HUES48 (cell line): ENCODE measurements around the gene DENND6B.

Experiments used
- H3K27ac ChIP-seq: one replicate; pipeline ENCODE4 v1.7.0; 2013; ENCODE audit warnings: low read depth, low read length, inconsistent platforms
- H3K27me3 ChIP-seq: 2 replicates; pipeline ENCODE4 v1.6.1; 2013; ENCODE audit warnings: mild to moderate bottlenecking, low read length; ENCODE audit not compliant: control insufficient read depth, insufficient read depth
- H3K36me3 ChIP-seq: 2 replicates; pipeline ENCODE4 v1.6.1; 2013; ENCODE audit warnings: low read length; ENCODE audit not compliant: control insufficient read depth, insufficient read depth
- H3K4me1 ChIP-seq: 2 replicates; pipeline ENCODE4 v1.6.1; 2013; ENCODE audit warnings: mild to moderate bottlenecking, low read length; ENCODE audit not compliant: control insufficient read depth, insufficient read depth
- H3K4me3 ChIP-seq: 2 replicates; pipeline ENCODE4 v1.5.1; 2013; ENCODE audit warnings: mild to moderate bottlenecking, low read depth, low read length
- H3K9ac ChIP-seq: 2 replicates; pipeline ENCODE4 v1.6.1; 2013; ENCODE audit warnings: mild to moderate bottlenecking, low read depth, low read length, moderate library complexity
- H3K9me3 ChIP-seq: 2 replicates; pipeline ENCODE4 v1.6.1; 2013; ENCODE audit warnings: low read length; ENCODE audit not compliant: control insufficient read depth, insufficient read depth

Gene DENND6B

DNA sequence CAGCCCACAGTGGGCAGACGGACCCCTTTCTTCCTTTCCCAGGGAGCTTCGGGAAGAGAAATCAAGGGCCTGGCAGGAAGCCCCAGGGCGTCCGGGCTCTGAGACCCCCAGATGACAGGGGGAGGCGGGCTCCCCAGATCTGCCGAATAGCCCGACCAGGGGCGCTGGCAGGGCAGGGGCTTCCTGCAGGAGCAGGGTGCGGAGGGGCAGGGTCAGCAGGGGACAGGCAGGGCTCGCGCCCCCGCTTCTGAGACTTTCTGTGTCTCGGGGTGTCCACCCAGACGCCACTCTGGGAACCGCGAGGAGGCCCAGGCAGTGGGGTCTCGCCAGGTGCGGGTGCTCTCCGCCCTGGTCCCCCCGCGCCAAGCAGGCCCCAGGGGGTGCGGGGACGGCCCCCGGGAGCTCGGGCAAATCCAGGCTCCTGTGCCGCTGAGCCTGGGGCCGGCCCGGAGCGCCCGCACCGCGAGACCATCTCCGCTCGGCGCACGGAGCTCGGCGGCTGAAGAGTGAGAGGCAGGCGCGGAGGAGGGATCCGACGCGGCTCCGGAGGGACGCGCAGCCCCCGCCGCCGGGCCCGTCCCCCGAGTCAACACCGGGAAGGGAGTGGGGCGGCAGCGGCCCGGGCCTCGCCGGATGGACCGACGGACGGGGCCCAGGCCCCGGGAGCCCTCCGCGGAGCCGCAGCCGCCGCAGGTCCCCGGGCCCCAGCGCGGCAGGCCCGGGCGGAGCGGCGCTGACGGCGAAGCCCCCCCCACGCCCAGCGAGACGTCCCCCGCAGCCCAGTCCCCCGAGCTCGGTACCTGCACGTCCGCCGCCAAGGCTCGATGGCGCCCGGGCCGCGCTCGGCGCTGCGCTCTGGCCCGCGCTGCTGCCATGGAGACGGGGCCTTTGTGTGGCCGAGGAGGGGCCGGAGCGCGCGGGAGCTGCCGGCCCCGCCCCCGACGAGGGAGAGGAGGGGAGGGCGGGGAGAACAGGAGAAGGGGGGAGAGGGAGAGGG is 19.8 kb downstream of the DENND6B start, which contains the start of gene PLXNB2:
Gene PLXNB2, minus strand, starts transcription at position 894 of the 997 bp plus-strand sequence. CDS start 17,062 bp downstream, outside the sequence.
- Histone ChIP-seq H3K4me1 (peaks cover 15% of the 10 kb centered on the region), H3K9ac (0 out of 2 replicates have a peak within 1 kb of the TSS, but pooled peaks have one; percentile 24)

DNA sequence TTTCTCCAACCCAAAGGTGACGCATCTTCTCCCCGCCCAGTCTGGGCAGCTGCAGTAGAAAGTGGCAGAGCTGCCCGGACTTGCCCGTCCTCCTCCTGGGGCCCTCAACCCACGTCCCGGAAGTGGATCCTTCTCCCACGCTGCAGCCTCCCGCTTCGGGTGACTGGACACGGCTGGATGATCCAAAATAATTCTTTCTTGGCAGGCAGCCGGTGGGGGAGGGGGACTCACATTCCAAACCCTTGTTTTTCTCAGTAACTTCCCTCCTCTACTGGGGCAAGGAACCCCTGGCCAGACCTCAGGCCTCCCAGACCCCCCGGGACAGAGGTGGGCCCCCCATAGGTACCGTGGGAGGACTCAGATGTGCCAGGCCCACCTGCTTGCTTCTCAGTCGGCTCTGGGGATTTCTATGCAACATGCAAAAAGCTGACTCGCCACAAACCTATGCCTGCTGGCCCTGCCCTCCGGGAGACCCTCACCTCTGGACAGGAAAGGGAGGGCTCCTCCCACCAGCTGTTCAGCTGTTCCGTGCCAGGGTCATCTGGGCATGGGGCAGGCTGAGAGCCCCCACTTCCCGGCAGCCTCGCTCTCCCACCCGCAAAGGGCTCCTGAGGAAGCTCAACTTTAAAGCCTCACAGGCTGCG is 20.8 kb downstream of the DENND6B start:
- H3K4me1 ChIP-seq: peaks cover 15% of the 10 kb centered on the region
- no peaks in the 10 kb centered on the region for H3K9me3 ChIP-seq
- no peaks in the 10 kb centered on the region for H3K36me3 ChIP-seq
- H3K9ac ChIP-seq: 0 out of 2 replicates have a peak overlapping the region, but pooled peaks have one; percentile 5
- H3K27me3 ChIP-seq: peaks cover 4% of the 10 kb centered on the region; the same call in 1 of the 2 replicates
- H3K27ac ChIP-seq: peak overlapping the region; percentile 35
- H3K4me3 ChIP-seq: peak overlapping the region; percentile 77

More for the DNA sequence above, 19.8 kb downstream of the DENND6B start, which contains the start of gene PLXNB2:
- Histone ChIP-seq H3K27me3 (peaks cover 4% of the 10 kb centered on the region; the same call in 1 of the 2 replicates), H3K4me3 (peak within 1 kb of the TSS; percentile 77), H3K27ac (no peak within 1 kb of the TSS), H3K9me3 (no peaks in the 10 kb centered on the region), H3K36me3 (no peaks in the 10 kb centered on the region)

DNA sequence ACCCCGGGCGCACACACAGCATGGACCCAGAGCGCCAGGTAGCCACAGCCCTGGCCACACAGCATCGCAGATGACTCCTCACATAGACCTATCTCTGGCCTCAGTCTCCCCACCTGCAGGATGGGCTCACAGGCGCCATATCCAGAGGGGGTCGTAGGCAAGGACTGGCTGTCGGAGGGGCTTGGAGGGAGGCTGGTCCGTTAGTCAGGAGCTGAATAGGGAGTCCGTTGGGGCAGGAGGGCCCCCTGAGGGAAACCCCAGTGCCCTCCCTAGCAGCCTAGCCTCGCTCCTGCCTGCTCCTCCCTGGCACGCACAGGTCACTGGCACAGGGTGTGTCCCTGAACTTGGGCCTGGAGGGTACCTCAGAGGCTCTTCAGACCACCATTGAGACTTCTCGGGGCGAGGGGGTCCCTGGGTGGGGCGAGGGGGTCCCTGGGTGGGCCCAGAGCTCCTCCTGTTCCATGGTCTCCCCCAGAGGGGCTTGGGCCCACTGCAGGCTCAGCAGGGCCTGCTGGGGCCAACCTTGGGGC is 21.4 kb downstream of the DENND6B start:
- Histone ChIP-seq H3K36me3 (no peaks in the 10 kb centered on the region), H3K27ac (no peak overlapping the region), H3K27me3 (peaks cover 4% of the 10 kb centered on the region; the same call in 1 of the 2 replicates), H3K9me3 (no peaks in the 10 kb centered on the region), H3K4me1 (peaks cover 18% of the 10 kb centered on the region), H3K9ac (no peak overlapping the region), H3K4me3 (0 out of 2 replicates have a peak overlapping the region, but pooled peaks have one; percentile 77)

DNA sequence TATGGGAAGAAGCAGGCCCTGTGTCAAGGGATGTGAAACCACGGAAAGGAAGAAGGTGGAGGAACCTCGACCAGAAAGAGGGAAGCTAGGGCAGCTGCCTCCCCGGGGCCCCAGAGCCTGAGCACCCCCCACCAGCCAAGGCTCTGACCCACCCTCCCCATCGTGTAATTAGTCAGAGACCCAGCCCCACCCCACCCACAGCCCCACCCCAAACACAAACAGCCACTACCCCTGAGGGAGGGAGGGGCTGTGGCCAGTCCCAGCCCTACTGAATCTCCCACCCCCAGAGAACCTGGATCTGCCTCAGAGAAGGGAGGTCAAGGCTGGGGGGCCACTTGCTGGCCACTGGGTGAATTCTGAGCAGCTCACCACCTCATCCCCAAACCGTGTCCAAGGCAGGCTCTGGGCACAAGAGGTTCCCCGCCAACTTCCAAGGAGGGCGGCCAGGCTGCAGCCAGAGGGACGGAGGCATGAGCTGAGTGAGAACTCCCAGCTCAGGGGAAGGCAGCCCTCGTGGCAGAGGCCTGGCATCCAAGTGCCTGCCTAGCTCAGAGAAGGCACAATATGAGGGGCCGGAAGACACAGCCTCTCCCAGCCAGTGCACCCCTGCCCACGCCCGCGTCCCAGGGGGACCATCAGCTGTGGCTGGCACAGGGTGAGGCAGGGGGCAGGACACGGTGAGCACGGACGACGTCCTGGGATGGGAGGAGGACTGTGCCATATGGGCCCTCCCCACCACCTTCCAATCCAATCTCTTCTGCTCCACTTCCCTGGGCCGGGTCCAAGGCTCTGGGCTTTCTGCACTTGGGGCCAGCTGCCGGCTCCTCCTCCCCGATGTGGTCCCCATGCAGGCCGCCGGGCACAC is 22.1 kb downstream of the DENND6B start:
- Histone ChIP-seq H3K9ac (no peak overlapping the region), H3K4me1 (peaks cover 18% of the 10 kb centered on the region), H3K4me3 (no peak overlapping the region)

DNA sequence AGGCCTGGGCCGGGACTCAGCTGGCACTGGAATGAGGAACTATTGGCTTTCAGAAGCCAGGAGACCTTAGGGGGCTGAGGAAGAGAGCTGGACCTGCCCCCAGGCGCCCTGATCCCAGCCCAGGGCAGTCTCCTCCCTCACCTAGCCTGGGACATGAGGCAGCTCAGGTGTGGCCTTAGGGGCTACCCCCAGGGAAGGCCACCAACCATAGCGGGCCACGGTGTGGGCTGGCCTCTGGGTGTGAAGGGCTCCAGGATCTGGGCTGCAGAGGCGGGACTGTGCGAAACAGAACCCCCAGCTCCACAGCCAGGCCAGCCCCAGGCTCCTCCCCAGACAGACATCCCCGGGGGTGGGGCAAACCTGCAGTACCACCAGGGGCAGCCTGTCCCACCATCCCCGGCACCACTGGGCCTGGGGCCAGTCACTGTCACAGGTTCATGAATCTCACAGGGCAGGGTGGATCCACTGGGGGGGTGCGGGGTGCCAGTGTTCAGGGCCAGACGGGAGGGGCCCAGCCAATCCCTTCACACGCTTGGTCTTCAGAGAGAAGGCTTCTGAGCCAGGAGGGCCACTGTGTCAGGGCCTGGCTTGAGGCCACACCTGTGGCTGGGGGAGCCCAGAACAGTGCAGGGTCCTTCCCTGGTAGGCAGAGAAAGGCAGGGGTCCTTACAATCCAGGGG is 22.8 kb downstream of the DENND6B start:
- Histone ChIP-seq H3K36me3 (no peaks in the 10 kb centered on the region), H3K4me1 (peaks cover 18% of the 10 kb centered on the region), H3K27me3 (peaks cover 4% of the 10 kb centered on the region; the same call in 1 of the 2 replicates), H3K27ac (no peak overlapping the region), H3K9ac (no peak overlapping the region), H3K9me3 (no peaks in the 10 kb centered on the region), H3K4me3 (no peak overlapping the region)

More for the DNA sequence above, 22.1 kb downstream of the DENND6B start:
- H3K9me3 ChIP-seq: no peaks in the 10 kb centered on the region
- peaks cover 4% of the 10 kb centered on the region; the same call in 1 of the 2 replicates for H3K27me3 ChIP-seq
- no peaks in the 10 kb centered on the region for H3K36me3 ChIP-seq
- H3K27ac ChIP-seq: no peak overlapping the region

DNA sequence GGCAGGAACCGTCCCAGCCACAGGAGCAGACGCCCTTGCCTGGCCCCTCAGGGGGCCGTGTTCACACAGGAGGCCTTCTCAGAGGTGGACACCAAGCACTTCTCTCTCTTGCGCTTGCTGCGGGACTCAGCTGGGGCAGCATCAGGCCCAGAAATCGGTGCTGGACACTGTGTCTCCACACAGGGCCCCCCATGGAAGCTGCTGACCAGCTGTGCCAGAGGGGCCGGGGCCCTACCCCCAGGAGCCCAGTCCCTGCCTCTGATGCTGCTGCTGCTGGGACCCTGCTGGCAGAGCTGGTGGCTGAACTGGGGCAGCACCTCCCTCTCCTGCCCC is 23.3 kb downstream of the DENND6B start:
- no peaks in the 10 kb centered on the region for H3K9me3 ChIP-seq
- peaks cover 4% of the 10 kb centered on the region; the same call in 1 of the 2 replicates for H3K27me3 ChIP-seq
- H3K4me3 ChIP-seq: no peak overlapping the region
- peaks cover 21% of the 10 kb centered on the region for H3K4me1 ChIP-seq
- no peaks in the 10 kb centered on the region for H3K36me3 ChIP-seq
- H3K9ac ChIP-seq: no peak overlapping the region
- no peak overlapping the region for H3K27ac ChIP-seq

DNA sequence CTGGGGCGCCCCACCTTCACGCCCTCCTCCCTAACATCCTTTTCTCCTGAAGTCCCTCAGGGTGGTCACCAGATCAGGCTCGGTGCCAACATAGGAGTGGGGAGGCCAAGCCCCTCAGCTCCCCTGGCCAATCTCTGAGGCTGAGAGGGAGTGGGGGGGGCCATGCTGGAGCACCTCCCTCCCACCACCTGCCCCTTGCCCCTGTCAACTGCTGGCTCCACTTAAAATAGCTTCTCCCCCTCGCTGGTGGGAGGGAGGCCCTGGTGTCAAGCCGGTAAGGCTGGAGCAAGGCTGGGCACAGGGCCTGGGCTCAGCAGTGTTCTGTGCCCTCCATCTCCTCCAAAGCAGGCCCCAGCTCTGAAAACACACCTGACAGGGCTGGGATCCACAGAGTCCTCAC is 24.2 kb downstream of the DENND6B start:
- H3K4me3 ChIP-seq: no peak overlapping the region
- H3K27ac ChIP-seq: no peak overlapping the region
- H3K9me3 ChIP-seq: no peaks in the 10 kb centered on the region
- H3K27me3 ChIP-seq: peaks cover 4% of the 10 kb centered on the region; the same call in 1 of the 2 replicates
- peaks cover 21% of the 10 kb centered on the region for H3K4me1 ChIP-seq
- H3K9ac ChIP-seq: no peak overlapping the region
- no peaks in the 10 kb centered on the region for H3K36me3 ChIP-seq

DNA sequence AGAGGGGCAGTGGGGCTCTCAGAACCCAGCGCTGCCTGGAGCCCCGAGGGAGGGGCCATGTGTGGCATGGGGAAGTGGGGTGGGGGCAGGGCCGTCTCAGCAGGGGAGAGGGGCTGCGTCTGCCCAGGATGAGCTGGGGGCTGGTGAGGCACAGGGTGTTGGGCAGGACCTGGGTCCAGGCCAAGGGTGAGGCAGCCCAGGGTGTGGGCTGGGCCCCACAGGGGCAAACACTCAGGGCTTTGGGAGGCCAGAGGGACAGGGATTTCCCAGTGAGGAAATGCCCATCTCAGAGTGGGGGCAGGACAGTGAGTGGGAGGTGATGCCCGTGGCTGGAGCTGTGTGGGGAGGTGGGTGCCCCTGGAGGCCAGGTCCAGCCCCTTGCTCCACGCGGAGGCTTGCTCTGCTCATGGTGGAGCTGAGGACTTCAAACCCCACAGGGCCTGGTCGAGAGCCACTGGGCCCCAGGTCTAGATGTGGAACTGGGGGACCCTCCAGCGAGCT is 24.7 kb downstream of the DENND6B start:
- Histone ChIP-seq H3K36me3 (no peaks in the 10 kb centered on the region), H3K9me3 (no peaks in the 10 kb centered on the region), H3K27ac (no peak overlapping the region), H3K4me1 (peaks cover 21% of the 10 kb centered on the region), H3K9ac (no peak overlapping the region), H3K4me3 (no peak overlapping the region), H3K27me3 (peaks cover 4% of the 10 kb centered on the region; the same call in 1 of the 2 replicates)

DNA sequence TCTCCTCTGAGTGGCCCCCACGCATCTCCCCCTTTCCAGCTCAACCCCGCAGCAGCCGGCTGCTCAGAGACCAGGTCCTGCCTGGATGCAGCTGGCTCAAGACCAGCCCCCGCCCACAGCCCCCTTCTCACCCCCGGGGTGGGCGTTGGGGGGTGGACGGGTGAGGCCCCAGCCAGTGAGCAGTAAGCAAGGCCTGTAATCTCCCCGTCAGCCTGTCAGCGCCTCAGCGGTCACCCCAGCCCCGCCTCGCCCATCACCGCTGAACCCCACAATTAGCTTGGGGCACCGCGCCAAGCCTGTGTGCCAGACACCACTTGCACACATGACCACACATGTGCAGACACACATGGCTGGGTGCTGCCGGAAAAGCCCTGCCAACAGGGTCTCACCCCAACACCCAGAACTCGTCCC is 25.2 kb downstream of the DENND6B start:
- no peak overlapping the region for H3K27ac ChIP-seq
- no peaks in the 10 kb centered on the region for H3K9me3 ChIP-seq

More for the DNA sequence above, 25.2 kb downstream of the DENND6B start:
- Histone ChIP-seq H3K27me3 (peaks cover 4% of the 10 kb centered on the region; the same call in 1 of the 2 replicates), H3K4me3 (no peak overlapping the region), H3K4me1 (peaks cover 21% of the 10 kb centered on the region), H3K9ac (no peak overlapping the region), H3K36me3 (no peaks in the 10 kb centered on the region)
